HepG2 (cell line): ENCODE measurements around the gene ABI3BP. TPM values are rescaled to one million over a fixed set of nuclear protein-coding genes. Genes with fewer than 3 reads are reported as not detected.

Source experiments
- ARHGAP35 ChIP-seq: sonication (generic); formaldehyde crosslinking; IDR thresholded peaks from 2 replicates; pipeline ENCODE4 v1.9.0; 2022; ENCODE audit warnings: mild to moderate bottlenecking, inconsistent platforms, moderate library complexity, missing genetic modification reagents, borderline replicate concordance
- FOXK2 ChIP-seq: fragments of 450-650 bp; IDR thresholded peaks from 2 replicates; pipeline ENCODE4 v1.6.1; 2016
- GZF1 ChIP-seq: sonication (generic); formaldehyde crosslinking; IDR thresholded peaks from 2 replicates; pipeline ENCODE4 v1.5.1; 2020; ENCODE audit warnings: mild to moderate bottlenecking, missing genetic modification reagents
- HNF4A ChIP-seq: sonication (generic); formaldehyde crosslinking; IDR thresholded peaks from 2 replicates; pipeline ENCODE4 v1.4.0; 2020; ENCODE audit warnings: missing genetic modification reagents
- KDM5A ChIP-seq: fragments of 200-600 bp; sonication (generic); IDR thresholded peaks from 2 replicates; pipeline ENCODE4 v1.7.0; 2018; ENCODE audit warnings: antibody characterized with exemption, mild to moderate bottlenecking, low read length, borderline replicate concordance
- KLF9 ChIP-seq: IDR thresholded peaks from 2 replicates; pipeline ENCODE4 v1.6.1; 2016; ENCODE audit warnings: low read depth
- MBNL3 ChIP-seq: fragments of 250-450 bp; sonication (Bioruptor Pico); conservative IDR thresholded peaks from 2 replicates; pipeline ENCODE4 v1.8.0; 2022; ENCODE audit warnings: mild to moderate bottlenecking, inconsistent platforms
- MTF2 ChIP-seq: sonication (generic); formaldehyde crosslinking; IDR thresholded peaks from 2 replicates; pipeline ENCODE4 v1.5.0; 2020; ENCODE audit warnings: missing genetic modification reagents, borderline replicate concordance
- NFYC ChIP-seq: IDR thresholded peaks from 2 replicates; pipeline ENCODE4 v1.6.1; 2016; ENCODE audit warnings: missing genetic modification reagents, missing compliant biosample characterization
- PHF5A ChIP-seq: IDR thresholded peaks from one replicate; pipeline ENCODE4 v1.6.1; 2018; ENCODE audit warnings: low read depth, missing genetic modification reagents; ENCODE audit not compliant: unreplicated experiment
- SATB2 ChIP-seq: sonication (generic); formaldehyde crosslinking; IDR thresholded peaks from 2 replicates; pipeline ENCODE4 v1.5.0; 2020; ENCODE audit warnings: missing genetic modification reagents
- SMARCC2 ChIP-seq: fragments of 450-650 bp; IDR thresholded peaks from 2 replicates; pipeline ENCODE4 v1.6.1; 2017; ENCODE audit warnings: antibody characterized with exemption, mild to moderate bottlenecking
- SNRNP70 ChIP-seq: fragments of 200-400 bp; formaldehyde crosslinking; IDR thresholded peaks from 2 replicates; pipeline ENCODE4 v1.6.1; 2017; ENCODE audit warnings: mild to moderate bottlenecking, low read depth, low read length, moderate library complexity
- SRY ChIP-seq: sonication (generic); formaldehyde crosslinking; IDR thresholded peaks from 2 replicates; pipeline ENCODE4 v1.8.0; 2022; ENCODE audit warnings: mild to moderate bottlenecking, missing genetic modification reagents
- STAT5B ChIP-seq: sonication (generic); formaldehyde crosslinking; IDR thresholded peaks from 2 replicates; pipeline ENCODE4 v1.4.0; 2020; ENCODE audit warnings: missing genetic modification reagents
- TFDP2 ChIP-seq: sonication (generic); formaldehyde crosslinking; IDR thresholded peaks from 2 replicates; pipeline ENCODE4 v1.4.0; 2020; ENCODE audit warnings: missing genetic modification reagents
- U2AF1 ChIP-seq: fragments of 200-400 bp; formaldehyde crosslinking; optimal IDR thresholded peaks from 2 replicates; pipeline ENCODE3; 2017; ENCODE audit warnings: mild to moderate bottlenecking, low read depth, low read length
- ZFYVE20 ChIP-seq: sonication (generic); formaldehyde crosslinking; IDR thresholded peaks from 2 replicates; pipeline ENCODE4 v1.8.0; 2023; ENCODE audit warnings: low read depth, mild to moderate bottlenecking, moderate library complexity, missing genetic modification reagents, borderline replicate concordance
- ZNF253 ChIP-seq: sonication (generic); formaldehyde crosslinking; IDR thresholded peaks from 2 replicates; pipeline ENCODE4 v1.8.0; 2022; ENCODE audit warnings: mild to moderate bottlenecking, missing genetic modification reagents, borderline replicate concordance
- ZNF329 ChIP-seq: sonication (generic); formaldehyde crosslinking; IDR thresholded peaks from 2 replicates; pipeline ENCODE4 v1.9.0; 2021; ENCODE audit warnings: low read depth, mild to moderate bottlenecking, missing genetic modification reagents
- ZNF496 ChIP-seq: sonication (generic); formaldehyde crosslinking; IDR thresholded peaks from 2 replicates; pipeline ENCODE4 v1.8.1; 2023; ENCODE audit warnings: mild to moderate bottlenecking, moderate library complexity, missing genetic modification reagents; ENCODE audit not compliant: insufficient replicate concordance
- ZNF724P ChIP-seq: sonication (generic); formaldehyde crosslinking; IDR thresholded peaks from 2 replicates; pipeline ENCODE4 v1.8.0; 2022; ENCODE audit warnings: missing genetic modification reagents, borderline replicate concordance
- ZNF761 ChIP-seq: sonication (generic); formaldehyde crosslinking; conservative IDR thresholded peaks from 2 replicates; pipeline ENCODE4 v1.4.0; 2020; ENCODE audit warnings: mild to moderate bottlenecking, missing genetic modification reagents
- ZNF773 ChIP-seq: sonication (generic); formaldehyde crosslinking; IDR thresholded peaks from 2 replicates; pipeline ENCODE4 v1.4.0; 2020; ENCODE audit warnings: missing genetic modification reagents, borderline replicate concordance
- ZNF878 ChIP-seq: sonication (generic); formaldehyde crosslinking; IDR thresholded peaks from 2 replicates; pipeline ENCODE4 v1.8.1; 2023; ENCODE audit warnings: mild to moderate bottlenecking, missing genetic modification reagents, moderate library complexity
- polyA plus RNA-seq, 8 experiments: library from polyadenylated mRNA; depleted of rRNA in 3 of 8; stranded (reverse) in 7 of 8; unstranded in 1 of 8; fragments of >200 nt; fragmentation: Illumina TruSeq in 4 of 8; extraction: Trizol in 4 of 8; gene quantifications; 2 replicates each; pipeline versions ENCODE4 v1.2.1 to v1.2.3, GENCODE V29; 2011 to 2016; ENCODE audit warnings: low read depth in 4 of 8, missing spikeins in 1 of 8, mixed read lengths in 1 of 8; ENCODE audit not compliant: insufficient read depth in 1 of 8
- total RNA-seq, 5 experiments: library from RNA; depleted of rRNA; stranded (reverse); fragments of >200 nt; fragmentation: Illumina TruSeq; extraction: Trizol; gene quantifications; 2 replicates each; pipeline ENCODE4 v1.2.3, GENCODE V29; 2016; ENCODE audit warnings: low read depth in 1 of 5
- TF ChIP-seq, protein P1 (sequence below): sonication (generic); formaldehyde crosslinking; IDR thresholded peaks from 2 replicates; pipeline ENCODE4 v1.9.0; 2021; ENCODE audit warnings: missing genetic modification reagents, mild to moderate bottlenecking, borderline replicate concordance
- TF ChIP-seq, protein P2 (sequence below): sonication (generic); formaldehyde crosslinking; IDR thresholded peaks from 2 replicates; pipeline ENCODE4 v1.4.0; 2020; ENCODE audit warnings: missing genetic modification reagents, borderline replicate concordance

The ABI3BP gene
- total and polyA plus RNA-seq, 2 of the 13 experiments (the other 11 are each of a cell fraction or from before 2014, with no cell fraction given): not detected

- TF ChIP-seq, protein P1, sequence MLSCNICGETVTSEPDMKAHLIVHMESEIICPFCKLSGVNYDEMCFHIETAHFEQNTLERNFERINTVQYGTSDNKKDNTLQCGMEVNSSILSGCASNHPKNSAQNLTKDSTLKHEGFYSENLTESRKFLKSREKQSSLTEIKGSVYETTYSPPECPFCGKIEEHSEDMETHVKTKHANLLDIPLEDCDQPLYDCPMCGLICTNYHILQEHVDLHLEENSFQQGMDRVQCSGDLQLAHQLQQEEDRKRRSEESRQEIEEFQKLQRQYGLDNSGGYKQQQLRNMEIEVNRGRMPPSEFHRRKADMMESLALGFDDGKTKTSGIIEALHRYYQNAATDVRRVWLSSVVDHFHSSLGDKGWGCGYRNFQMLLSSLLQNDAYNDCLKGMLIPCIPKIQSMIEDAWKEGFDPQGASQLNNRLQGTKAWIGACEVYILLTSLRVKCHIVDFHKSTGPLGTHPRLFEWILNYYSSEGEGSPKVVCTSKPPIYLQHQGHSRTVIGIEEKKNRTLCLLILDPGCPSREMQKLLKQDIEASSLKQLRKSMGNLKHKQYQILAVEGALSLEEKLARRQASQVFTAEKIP (CRISPR knock-in tag): no peak
- peak; percentile 75; the same call in 1 of the 2 replicates for TF ChIP-seq ZNF329
- TF ChIP-seq ZNF773 (CRISPR knock-in tag): 0 out of 2 replicates have a peak, but pooled peaks have one; percentile 76
- TF ChIP-seq KLF9 (CRISPR knock-in tag): no peak
- no peak for TF ChIP-seq ZNF496 (CRISPR knock-in tag)
- TF ChIP-seq STAT5B: no peak
- TF ChIP-seq, protein P2, sequence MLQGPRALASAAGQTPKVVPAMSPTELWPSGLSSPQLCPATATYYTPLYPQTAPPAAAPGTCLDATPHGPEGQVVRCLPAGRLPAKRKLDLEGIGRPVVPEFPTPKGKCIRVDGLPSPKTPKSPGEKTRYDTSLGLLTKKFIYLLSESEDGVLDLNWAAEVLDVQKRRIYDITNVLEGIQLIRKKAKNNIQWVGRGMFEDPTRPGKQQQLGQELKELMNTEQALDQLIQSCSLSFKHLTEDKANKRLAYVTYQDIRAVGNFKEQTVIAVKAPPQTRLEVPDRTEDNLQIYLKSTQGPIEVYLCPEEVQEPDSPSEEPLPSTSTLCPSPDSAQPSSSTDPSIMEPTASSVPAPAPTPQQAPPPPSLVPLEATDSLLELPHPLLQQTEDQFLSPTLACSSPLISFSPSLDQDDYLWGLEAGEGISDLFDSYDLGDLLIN (CRISPR knock-in tag): no peak
- TF ChIP-seq ARHGAP35 (CRISPR knock-in tag): peak; percentile 95
- no peak for TF ChIP-seq SNRNP70
- TF ChIP-seq GZF1 (CRISPR knock-in tag): no peak
- TF ChIP-seq HNF4A (CRISPR knock-in tag): peak; percentile 7; the same call in 1 of the 2 replicates
- TF ChIP-seq MTF2: no peak
- no peak for TF ChIP-seq MBNL3 (CRISPR knock-in tag)
- TF ChIP-seq ZNF761 (CRISPR knock-in tag): no peak; the same call in 1 of the 2 replicates
- no peak for TF ChIP-seq ZNF878 (CRISPR knock-in tag)
- TF ChIP-seq U2AF1: no peak
- TF ChIP-seq ZNF253 (CRISPR knock-in tag): no peak
- TF ChIP-seq ZFYVE20: 0 out of 2 replicates have a peak, but pooled peaks have one; percentile 58
- peak; percentile 86; the same call in 1 of the 2 replicates for TF ChIP-seq TFDP2 (CRISPR knock-in tag)
- TF ChIP-seq PHF5A (CRISPR knock-in tag): no peak
- peak; percentile 58; the same call in 1 of the 2 replicates for TF ChIP-seq ZNF724P (CRISPR knock-in tag)
- TF ChIP-seq SRY (CRISPR knock-in tag): 0 out of 2 replicates have a peak, but pooled peaks have one; percentile 48
- no peak for TF ChIP-seq SATB2 (CRISPR knock-in tag)
- no peak for TF ChIP-seq SMARCC2
- TF ChIP-seq FOXK2: peak; percentile 73
- TF ChIP-seq KDM5A: no peak; the same call in 1 of the 2 replicates
- TF ChIP-seq NFYC (CRISPR knock-in tag): peak; percentile 75
Observed at GRCh38 chr3:100708989-100709841, 284.0 kb downstream of the ABI3BP start, which contains the start of gene TFG (continued).
